ENCODE measurements around the gene AOAH.

AOAH gene, protein sequence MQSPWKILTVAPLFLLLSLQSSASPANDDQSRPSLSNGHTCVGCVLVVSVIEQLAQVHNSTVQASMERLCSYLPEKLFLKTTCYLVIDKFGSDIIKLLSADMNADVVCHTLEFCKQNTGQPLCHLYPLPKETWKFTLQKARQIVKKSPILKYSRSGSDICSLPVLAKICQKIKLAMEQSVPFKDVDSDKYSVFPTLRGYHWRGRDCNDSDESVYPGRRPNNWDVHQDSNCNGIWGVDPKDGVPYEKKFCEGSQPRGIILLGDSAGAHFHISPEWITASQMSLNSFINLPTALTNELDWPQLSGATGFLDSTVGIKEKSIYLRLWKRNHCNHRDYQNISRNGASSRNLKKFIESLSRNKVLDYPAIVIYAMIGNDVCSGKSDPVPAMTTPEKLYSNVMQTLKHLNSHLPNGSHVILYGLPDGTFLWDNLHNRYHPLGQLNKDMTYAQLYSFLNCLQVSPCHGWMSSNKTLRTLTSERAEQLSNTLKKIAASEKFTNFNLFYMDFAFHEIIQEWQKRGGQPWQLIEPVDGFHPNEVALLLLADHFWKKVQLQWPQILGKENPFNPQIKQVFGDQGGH

DNA sequence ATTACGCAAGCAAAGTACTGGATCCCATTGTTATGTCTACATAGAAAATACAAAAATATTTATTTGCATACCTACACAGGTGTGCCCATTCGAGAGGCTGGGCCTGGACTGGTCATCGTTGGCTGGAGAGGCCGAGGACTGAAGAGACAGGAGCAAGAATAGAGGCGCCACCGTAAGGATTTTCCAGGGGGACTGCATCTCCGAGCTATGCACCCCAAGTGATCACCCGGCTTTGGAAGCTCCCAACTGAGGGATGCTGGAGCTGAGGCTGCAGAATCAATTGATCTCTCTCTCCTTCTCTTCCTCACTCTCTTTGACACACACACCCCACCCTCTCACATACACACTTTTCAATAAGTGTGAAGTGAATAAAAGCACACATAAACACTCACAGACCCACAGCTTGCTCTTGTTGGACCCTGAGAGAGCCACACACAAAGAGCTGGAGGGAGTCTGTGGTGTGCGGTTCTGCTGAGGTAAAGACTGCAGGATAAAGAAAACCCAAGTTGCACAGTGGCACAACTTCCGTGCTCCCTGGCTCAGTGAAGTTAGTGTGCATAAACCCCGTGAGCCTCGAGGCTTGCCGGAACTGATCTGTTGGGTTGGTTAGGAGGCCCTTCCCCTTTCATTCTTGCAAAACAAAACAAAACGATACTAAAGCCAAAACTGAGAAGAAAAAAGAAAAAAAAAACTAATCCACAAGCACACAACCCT lies at the start of gene AOAH:
AOAH (minus strand) TSS at position 544 of the 714 bp plus-strand sequence; CDS start at position 198, 346 bp downstream.
- DNase-seq (ENCODE audit: low spot score), result peak; percentile 11

- no peak for DNase-seq (ENCODE audit: low spot score)
These were observed 42.2 kb upstream of the AOAH start for GRCh38 chr7:36766451-36766850.

DNA sequence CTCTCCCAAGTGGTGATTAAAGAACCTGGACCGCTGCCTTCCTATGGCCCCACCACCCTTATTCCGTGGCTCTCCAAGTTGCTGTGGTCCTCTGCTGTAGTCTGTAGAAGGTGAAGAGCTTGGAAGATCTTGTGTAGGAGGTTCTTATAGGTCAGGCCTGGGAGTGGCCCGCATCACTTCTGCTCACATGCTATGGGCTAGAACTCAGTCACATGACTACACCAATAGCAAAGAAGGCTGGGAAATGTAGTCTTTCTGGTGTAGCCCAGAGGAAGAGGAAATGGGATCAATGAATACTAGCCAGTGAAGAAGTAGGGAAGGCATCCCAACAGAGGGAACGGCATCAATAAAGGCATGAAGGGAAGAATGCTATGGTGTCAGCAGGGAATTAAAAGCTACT lies 41.3 kb upstream of the AOAH start:
- DNase-seq (ENCODE audit: low spot score), result no peak

DNA sequence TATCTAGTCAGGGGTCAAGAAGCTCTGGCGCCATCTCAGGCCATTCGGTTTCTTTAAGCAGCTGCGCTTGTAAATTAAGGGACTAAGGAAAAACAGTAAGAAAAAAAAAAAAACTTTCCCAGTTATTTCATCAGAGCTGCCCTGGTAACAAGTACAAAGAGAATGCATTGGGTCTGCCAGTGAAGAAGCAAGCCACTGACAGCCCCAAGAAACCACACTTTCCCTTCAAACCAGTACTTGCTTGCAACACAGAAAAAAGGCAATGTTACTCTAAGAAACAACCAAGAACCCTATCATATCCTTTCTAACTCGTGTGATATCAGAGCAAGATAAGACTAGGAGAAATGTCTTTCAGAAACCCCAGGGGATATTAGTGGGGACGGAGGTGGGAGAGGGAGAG lies 40.6 kb upstream of the AOAH start:
- no peak for DNase-seq (ENCODE audit: low spot score)

DNA sequence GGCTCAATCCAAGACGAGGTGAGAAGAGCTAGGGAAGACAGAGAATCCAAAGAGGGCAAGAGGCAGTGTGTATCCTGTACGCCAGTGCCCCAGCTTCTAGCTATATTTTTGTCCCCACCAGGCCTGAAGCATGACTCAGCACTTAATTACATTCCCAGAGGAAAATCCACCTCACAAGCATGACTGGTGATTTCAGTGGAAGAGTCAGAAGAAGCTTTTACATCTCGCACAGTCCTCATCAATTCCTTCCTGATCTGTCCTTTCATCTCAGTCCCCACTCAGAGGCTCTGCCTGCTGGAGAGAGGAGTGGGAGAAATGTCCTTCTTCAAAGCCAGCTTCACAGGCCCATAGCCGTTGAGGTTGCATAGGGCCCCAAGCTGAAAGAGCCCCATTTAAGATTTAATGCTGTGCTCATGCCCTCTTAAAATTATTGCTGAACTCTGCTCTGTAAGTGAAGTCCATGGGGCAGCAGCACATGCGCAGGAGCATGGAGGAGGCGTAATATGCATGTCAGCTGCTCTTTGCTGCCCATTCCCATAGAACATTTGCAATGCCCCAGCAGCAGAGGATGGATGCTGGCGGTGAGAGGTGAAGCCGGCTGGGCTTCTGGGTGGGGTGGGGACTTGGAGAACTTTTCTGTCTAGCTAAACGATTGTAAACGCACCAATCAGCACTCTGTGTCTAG lies 39.0 kb upstream of the AOAH start:
- DNase-seq (ENCODE audit: low spot score), result no peak

DNA sequence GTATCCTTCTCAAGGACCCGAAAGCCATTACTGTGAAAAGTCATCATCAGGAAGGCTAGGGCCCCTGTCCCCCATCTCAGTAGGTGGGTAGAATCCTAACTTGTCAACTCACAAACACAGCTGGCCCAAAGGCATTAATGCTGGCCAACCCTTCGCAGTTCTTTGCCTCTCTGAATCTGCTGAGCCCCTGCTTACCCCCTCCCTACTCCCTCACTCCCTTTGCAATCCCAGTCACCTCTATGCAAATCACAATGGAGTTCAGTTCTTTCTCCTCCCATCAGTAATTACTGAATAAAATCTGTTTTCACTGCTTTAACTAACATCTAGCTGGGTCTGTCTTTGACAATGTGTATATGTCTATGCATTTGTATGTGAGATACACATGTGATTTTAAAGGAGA lies 38.1 kb upstream of the AOAH start:
- DNase-seq (ENCODE audit: low spot score), result no peak

DNA sequence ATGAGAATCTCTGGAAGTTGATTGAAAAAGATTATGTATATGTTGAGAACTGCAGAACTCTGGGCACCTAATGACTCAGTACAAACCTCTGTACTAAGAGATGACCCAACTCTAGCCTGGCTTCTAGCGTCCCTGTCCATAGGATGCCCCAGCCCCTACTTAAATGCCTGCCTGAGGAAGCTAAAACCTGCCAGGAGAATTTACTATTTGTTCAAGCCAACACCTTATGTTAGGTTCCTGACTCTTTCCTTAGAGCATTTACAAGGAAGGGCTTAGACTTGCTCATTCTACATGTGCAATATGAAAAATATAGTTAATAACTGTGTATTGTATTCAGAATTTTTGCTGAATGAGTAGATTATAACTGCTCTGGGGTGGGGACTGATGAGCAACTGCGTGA lies 37.5 kb upstream of the AOAH start:
- no peak for DNase-seq (ENCODE audit: low spot score)

DNA sequence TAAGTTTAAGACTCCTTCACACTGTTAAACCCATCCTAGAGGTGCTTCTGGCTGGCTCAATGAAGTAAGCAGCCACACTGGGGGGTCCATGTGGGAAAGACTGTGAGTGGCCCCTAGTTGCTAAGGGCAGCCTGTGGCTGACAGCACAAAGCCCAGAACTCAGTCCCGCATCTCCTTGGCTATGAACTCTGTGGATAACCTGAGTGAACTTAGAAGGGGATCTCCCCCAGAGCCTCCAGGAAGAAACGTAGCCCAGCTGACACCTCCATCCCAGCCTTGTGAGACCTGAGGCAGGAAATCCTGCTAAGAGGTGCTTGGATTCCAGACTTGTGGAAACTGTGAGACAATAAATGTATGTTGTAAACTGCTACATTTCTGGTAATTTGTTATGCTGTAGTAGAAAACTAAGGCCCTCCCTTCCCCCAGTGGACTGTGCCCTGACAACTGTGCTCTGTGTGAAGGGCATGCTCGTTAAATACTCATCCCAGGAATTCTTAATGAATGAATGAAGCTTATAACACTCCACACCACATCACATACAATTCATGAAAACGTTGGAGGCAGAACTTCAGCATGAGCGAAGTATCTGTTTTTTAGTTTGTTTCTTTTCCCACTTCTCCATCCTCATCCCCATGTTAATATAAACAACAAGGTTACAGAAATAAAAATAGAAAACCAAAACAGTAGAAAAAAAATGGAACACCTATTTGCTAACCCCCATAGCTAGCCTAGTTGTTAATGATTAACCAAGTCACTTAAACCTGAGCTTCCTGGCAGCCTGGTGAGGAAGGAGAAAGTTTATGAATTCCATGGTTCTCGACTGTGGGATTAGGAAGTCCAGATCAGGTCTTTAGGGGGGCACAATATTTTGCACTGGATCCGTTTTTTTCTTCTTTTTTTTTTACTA lies 36.8 kb upstream of the AOAH start:
- DNase-seq (ENCODE audit: low spot score), result no peak

DNA sequence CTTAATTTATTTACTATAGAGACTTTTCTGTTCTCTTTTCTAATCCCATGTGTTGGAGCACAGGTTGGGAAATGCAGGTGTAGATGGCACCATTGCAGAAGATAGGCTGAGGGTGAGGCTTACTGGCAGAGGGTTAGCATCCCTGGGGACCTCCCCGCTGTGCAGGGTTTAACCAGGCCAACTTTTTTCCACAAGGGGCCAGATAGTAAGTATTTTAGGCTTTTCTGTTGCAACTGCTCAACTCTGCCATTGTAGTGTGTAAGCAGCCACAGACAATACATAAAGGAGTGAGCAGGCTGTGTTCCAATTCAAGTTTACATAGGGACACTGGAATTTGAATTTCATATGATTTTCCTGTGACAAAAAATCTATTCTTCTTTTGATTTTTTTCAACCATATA lies 34.6 kb upstream of the AOAH start:
- DNase-seq (ENCODE audit: low spot score), result no peak

GRCh38 chr7:36755484-36755883 lies 31.2 kb upstream of the AOAH start:
- no peak for DNase-seq (ENCODE audit: low spot score)

DNA sequence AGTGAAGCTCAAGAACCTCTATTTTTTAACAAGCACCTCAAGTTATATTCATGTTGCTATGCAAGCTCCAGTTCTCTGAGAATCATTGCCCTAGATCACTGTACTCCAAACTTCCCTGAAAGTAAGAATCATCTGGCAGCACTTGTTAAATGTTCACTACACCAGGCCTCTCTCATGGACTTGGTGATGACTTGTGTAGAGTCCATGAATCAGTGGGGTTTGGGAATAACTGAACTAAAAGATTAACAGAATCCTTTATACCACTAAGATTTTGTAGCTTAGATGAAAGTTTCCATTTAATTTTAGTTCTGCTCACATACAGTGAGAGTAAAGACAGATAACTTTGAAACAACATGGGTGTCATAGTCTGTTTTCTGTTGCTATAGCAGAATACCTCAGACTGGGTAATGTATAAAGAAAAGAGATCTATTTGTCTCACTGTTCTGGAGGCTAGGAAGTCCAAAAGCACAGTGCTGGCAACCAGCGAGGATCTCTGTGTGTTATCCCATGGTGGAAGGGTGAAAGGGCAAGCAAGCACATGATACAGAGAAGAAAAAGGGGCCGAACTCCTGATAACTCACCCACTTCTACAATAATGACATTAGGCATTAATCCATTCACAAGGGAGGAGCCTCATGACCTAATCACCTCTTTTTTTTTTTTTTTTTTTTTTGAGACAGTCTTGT lies 27.9 kb upstream of the AOAH start:
- no peak for DNase-seq (ENCODE audit: low spot score)

DNA sequence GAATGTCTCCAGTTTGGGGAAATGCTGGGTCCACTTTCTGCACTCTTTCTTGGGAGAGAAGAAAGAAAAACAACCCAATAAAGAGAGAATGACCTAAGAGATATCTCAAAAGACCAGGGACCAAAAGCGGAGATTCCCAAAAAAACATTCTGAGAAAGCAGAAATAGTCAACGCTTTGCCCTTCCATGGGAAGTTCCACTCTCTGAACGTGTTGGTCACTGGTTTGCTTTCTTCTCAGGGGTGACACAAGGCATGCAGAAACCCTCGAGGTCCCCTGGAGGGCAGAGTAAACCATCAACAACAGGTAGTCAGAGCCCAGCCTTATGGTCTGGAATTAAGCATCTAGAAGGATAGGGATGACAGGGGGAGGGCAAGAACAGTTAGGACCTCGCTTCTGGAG lies 26.2 kb upstream of the AOAH start:
- no peak for DNase-seq (ENCODE audit: low spot score)

DNA sequence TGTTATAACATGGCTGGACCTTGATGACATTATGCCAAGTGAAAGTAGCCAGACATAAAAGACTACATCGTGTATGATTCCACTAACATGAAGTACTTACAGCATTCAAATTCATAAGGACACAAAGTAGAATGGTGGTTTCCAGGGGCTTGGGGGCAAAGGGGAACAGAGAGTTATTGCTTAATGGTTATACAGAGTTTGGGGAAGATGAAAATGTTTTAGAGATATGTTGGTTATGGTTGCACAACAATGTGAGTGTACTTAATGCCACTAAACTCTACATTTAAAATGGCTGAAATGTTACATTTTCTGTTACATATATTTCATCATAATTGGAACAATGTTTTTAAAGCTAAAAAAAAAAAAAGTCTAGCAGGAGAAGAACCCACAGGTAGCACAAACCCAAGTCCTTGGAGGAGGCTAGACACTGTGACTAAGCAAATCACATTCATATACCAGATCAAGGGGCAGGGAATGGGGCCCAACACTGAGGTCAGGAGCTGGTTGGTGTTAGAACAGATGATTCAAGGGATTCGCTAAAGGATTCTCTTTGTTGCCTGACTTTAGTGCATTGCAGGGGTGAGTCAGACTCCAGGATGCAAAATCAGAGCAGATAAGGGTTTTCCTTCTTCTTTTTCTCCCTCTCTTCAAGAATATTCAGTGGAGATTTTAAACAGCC lies 25.1 kb upstream of the AOAH start:
- no peak for DNase-seq (ENCODE audit: low spot score)

DNA sequence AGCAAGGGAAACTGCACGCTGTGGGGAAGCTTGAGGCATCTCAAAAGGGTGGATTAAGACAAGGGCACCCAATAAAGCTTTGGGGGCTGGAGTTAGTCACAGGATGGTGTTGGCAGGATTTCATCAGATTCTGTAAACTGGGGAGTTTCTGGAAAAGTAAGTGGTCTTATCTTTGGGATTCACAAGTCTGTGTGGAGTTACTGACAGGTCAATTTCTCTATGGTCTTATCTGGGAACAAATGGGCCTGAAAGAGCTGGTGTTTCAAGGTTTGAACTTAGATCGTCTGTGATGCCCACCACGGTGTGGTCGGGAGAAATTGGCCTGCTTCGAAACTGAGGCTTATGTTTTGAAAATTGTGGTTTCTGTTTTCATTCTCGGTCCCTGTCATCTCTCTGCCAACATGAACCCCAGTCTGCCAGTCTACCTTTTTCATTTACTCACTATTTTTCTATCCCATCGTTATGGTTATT lies 23.8 kb upstream of the AOAH start:
- DNase-seq (ENCODE audit: low spot score), result no peak

GRCh38 chr7:36747280-36748016 lies 23.2 kb upstream of the AOAH start:
- DNase-seq (ENCODE audit: low spot score), result no peak

- no peak for DNase-seq (ENCODE audit: low spot score)
These were observed 22.1 kb upstream of the AOAH start for GRCh38 chr7:36746347-36746746.

GRCh38 chr7:36742911-36743775 lies 18.8 kb upstream of the AOAH start:
- no peak for DNase-seq (ENCODE audit: low spot score)

DNA sequence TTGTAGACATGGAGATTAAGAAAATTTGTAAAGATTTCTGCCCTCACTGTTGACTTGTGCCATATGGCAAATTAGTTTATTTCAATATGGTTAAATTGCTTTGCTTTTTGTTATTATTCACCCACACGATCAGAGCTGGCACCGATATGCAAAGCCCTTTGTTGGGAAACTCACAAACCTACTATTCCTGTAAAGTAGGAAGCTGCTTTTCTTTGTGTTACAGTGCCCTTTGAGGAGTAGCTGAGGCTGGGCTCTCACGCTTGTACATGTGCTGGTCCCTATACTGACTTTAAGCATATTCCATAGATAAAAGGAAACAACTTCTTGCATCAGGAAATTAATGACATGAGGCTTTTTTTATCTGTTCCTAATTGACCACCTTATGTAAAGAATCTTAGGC lies 17.6 kb upstream of the AOAH start:
- DNase-seq (ENCODE audit: low spot score), result no peak

DNA sequence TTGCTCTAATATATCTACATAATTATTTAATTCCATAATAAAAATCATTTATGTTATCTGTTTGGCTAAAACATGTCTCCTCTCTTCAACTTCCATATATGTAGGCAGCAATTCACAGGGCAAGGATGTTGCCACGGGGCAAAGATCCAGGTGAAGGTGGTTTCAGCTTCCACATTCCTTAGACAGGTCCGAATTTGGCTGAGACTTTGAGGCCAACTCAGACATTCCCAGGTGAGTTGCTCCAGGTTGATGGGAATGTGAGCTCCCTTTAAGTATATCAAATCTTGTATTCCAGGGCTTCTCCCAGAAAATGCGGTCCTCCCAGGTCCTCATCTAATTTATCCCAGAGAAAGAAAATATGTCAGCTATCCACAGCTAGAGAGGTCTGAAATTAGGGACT lies 15.1 kb upstream of the AOAH start:
- no peak for DNase-seq (ENCODE audit: low spot score)

All from germinal center (tissue), 1 donor.